Cardiac muscle cell (in vitro differentiated cells and primary cell): Measurements from ENCODE around the gene ARF3. TPM values are rescaled to one million over a fixed set of nuclear protein-coding genes. Genes with fewer than 3 reads are reported as not detected.
A peak's percentile ranks its signal among the peaks of the same experiment; 100 is the strongest.

Source experiments
- DNase-seq, 2 donors: peaks; one replicate each; pipeline versions ENCODE4 v3.0.0 to v3.0.0-alpha.2; 2010 to 2017; ENCODE audit warnings: low read depth in 1 of 2, low spot score in 1 of 2
- H3K27ac ChIP-seq: fragments of 200-600 bp; sonication (generic); 2 replicates; pipeline ENCODE4 v1.5.1; 2016
- H3K27me3 ChIP-seq: fragments of 200-600 bp; sonication (generic); 2 replicates; pipeline ENCODE4 v1.6.0; 2016; ENCODE audit warnings: control low read depth
- H3K36me3 ChIP-seq: fragments of 200-600 bp; sonication (generic); 2 replicates; pipeline ENCODE4 v1.5.1; 2016; ENCODE audit warnings: control low read depth
- H3K4me1 ChIP-seq: fragments of 200-600 bp; sonication (generic); 2 replicates; pipeline ENCODE4 v1.8.1; 2017; ENCODE audit warnings: low read depth, mild to moderate bottlenecking, mixed run types
- H3K4me3 ChIP-seq: fragments of 200-600 bp; sonication (generic); 2 replicates; pipeline ENCODE4 v1.5.1; 2016; ENCODE audit warnings: mild to moderate bottlenecking
- H3K9me3 ChIP-seq: fragments of 200-600 bp; sonication (generic); 2 replicates; pipeline ENCODE4 v1.5.1; 2017; ENCODE audit warnings: low read depth, mild to moderate bottlenecking, control low read depth
- polyA plus RNA-seq: library from polyadenylated mRNA; unstranded; fragments of >200 nt; fragmentation: Nextera tagmentation; extraction: Ambion mirVana; gene quantifications from 2 replicates; pipeline ENCODE4 v1.2.1, GENCODE V29; 2016
- total RNA-seq: library from RNA; depleted of rRNA; stranded (reverse); fragments of >200 nt; gene quantifications from 2 replicates; pipeline ENCODE4 v1.2.3, GENCODE V29; 2016
- TF ChIP-seq, protein P1 (sequence below): IDR thresholded peaks from 2 replicates; pipeline ENCODE4 v1.5.1; 2012; ENCODE audit warnings: low read depth, mild to moderate bottlenecking, low read length

Gene ARF3
- total and polyA plus RNA-seq, 2 experiments from 2014 or later, result 106 to 120 TPM

DNA sequence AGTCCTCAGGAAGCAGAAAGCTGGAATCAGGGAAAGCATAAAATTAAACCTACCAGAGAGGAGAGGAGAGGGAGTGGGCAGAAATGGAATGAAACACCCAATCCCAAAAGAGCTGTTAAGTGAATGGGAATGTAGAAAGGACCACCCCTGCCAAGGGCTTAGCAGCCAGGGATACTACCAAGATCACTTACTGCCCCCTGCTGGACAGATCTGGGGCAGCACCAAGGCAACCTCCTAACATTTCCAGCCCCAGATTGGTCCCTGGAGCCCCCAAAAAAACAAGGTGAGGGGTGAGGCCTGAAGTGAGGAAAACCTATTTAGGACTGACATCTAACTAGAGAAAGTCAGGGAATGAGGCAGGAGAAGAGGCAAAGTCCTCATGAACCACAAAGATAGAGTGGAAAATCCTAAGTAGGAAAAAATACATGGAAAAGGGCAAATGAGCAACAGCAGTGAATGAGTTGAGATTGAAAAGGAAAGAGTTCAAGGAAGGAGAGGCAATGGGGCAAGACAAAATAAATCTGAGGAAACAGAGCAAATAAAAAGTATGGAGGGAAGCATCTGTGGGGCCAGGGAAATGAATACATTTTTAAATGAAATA, 20.8 kb downstream of the ARF3 start:
- TF ChIP-seq, protein P1, sequence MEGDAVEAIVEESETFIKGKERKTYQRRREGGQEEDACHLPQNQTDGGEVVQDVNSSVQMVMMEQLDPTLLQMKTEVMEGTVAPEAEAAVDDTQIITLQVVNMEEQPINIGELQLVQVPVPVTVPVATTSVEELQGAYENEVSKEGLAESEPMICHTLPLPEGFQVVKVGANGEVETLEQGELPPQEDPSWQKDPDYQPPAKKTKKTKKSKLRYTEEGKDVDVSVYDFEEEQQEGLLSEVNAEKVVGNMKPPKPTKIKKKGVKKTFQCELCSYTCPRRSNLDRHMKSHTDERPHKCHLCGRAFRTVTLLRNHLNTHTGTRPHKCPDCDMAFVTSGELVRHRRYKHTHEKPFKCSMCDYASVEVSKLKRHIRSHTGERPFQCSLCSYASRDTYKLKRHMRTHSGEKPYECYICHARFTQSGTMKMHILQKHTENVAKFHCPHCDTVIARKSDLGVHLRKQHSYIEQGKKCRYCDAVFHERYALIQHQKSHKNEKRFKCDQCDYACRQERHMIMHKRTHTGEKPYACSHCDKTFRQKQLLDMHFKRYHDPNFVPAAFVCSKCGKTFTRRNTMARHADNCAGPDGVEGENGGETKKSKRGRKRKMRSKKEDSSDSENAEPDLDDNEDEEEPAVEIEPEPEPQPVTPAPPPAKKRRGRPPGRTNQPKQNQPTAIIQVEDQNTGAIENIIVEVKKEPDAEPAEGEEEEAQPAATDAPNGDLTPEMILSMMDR, result peak; percentile 98
- H3K9me3 ChIP-seq, result no peaks in the 10 kb centered on the region
- H3K4me3 ChIP-seq, result no peak overlapping the region
- peaks cover 28% of the 10 kb centered on the region for H3K36me3 ChIP-seq
- H3K27me3 ChIP-seq, result no peaks in the 10 kb centered on the region
- H3K4me1 ChIP-seq, result peaks cover 18% of the 10 kb centered on the region
- DNase-seq, result peak; percentile 82 to 83
- no peak overlapping the region for H3K27ac ChIP-seq

DNA sequence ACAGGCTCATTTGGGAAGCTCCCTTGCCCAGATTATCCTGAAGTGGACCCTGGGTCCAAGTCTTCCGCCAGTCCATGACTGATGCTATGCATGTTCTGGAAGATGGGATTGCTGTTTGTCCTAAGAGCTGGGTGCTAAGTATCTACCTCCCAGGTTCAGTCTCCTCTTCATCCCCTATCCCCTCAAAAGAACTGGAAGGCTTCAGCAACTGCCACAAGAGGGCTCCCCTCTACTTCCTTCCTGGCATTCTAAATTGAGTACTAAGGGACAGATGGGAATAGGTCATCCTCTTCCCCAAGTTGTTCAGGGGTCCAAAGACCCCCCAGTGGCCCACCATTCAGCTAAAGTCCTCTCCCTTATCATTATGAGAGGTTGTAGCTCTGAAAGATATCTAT, 23.0 kb downstream of the ARF3 start:
- Histone ChIP-seq H3K4me3 (no peak overlapping the region), H3K9me3 (no peaks in the 10 kb centered on the region), H3K36me3 (peaks cover 19% of the 10 kb centered on the region), H3K27me3 (no peaks in the 10 kb centered on the region), H3K4me1 (peaks cover 11% of the 10 kb centered on the region), H3K27ac (no peak overlapping the region)
- DNase-seq, result peak in 1 of 2 donors; percentile 9
- TF ChIP-seq, protein P1, result peak; percentile 35

DNA sequence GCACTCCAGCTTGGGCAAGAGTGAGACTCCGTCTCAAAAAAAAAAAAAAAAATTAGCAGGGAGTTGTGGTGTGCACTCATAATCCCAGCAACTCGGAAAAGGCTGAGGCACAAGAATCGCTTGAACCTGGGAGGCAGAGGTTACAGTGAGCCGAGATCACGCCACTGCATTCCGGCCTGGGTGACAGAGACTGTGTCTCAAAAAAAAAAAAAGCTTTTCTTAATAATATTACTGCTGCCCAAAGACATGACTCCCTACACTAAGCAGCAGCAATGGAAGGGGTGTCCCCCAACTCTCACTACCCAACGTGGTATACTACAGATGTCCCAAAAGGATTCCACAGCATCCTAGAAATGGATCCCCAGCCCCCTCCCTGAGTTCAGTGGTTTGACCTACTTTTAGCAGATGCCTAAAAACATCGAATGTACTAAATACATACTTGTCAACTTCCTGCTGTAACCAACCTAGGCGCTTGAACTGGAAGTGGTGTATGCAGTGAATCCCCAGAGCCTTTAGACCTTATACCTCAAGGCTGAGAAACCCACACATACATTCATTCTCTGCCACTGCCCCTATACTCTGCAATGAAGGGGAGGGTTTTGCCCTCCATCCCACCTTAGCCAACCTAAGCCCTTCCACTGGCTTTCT, 23.5 kb downstream of the ARF3 start:
- no peak overlapping the region for H3K4me3 ChIP-seq
- peaks cover 19% of the 10 kb centered on the region for H3K36me3 ChIP-seq
- no peak for DNase-seq
- no peak overlapping the region for H3K27ac ChIP-seq
- TF ChIP-seq, protein P1, result no peak
- H3K9me3 ChIP-seq, result no peaks in the 10 kb centered on the region
- no peaks in the 10 kb centered on the region for H3K27me3 ChIP-seq
- peaks cover 11% of the 10 kb centered on the region for H3K4me1 ChIP-seq

DNA sequence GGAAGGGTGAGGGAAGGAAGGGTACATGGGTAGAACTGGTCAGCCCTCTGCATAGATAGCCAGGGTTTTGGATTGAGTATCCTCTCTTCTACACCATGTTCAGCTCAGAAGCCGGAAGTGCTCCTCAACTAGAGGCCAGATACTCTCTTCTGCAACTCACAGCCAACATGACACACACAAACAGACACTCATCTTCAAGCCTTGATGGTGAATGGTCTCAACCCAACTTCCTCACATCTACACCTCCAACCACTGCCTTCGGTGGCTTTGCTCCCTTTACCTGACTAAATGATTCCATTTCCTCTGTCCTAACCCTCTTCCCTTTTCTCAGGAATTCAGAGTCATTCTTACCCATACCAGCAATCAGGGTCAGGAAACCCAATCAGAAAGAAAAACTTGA, 24.4 kb downstream of the ARF3 start:
- TF ChIP-seq, protein P1, result no peak
- H3K36me3 ChIP-seq, result peaks cover 15% of the 10 kb centered on the region
- no peak overlapping the region for H3K27ac ChIP-seq
- H3K27me3 ChIP-seq, result no peaks in the 10 kb centered on the region
- DNase-seq, result no peak
- H3K9me3 ChIP-seq, result no peaks in the 10 kb centered on the region
- H3K4me1 ChIP-seq, result peaks cover 11% of the 10 kb centered on the region
- H3K4me3 ChIP-seq, result no peak overlapping the region

DNA sequence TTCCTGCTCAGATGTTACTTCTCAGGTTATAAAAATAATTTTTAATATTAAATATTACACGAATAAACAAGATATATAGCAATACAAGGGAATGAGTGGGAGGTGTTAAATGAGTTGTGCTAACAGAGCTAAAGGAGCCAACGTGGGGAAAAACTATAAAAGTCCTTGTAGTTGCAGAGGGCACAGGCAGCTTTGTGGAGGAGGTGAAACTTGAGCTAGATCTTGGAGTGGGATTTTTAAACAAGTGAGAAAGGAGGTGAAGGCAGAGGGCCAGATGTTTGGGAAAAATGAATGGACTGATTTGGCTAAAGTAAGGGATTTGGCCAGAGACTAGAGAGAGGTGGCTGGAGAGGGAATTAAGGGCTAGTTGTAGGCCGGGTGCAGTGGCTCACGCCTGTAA, 26.8 kb downstream of the ARF3 start:
- DNase-seq, result no peak
- H3K36me3 ChIP-seq, result peaks cover 16% of the 10 kb centered on the region
- no peak overlapping the region for H3K4me3 ChIP-seq
- no peak overlapping the region for H3K27ac ChIP-seq
- no peaks in the 10 kb centered on the region for H3K27me3 ChIP-seq
- H3K9me3 ChIP-seq, result no peaks in the 10 kb centered on the region
- H3K4me1 ChIP-seq, result peaks cover 7% of the 10 kb centered on the region
- TF ChIP-seq, protein P1, result no peak
